ENCODE data around the gene RASL10A.

The RASL10A gene

GRCh38 chr22:29317827-29318454 lies 2.4 kb upstream of the RASL10A start:
- DNase-seq (ENCODE audit: low read depth) = no peak

GRCh38 chr22:29316141-29316828 lies 788 bp upstream of the RASL10A start:
- DNase-seq (ENCODE audit: low read depth) = no peak

DNA sequence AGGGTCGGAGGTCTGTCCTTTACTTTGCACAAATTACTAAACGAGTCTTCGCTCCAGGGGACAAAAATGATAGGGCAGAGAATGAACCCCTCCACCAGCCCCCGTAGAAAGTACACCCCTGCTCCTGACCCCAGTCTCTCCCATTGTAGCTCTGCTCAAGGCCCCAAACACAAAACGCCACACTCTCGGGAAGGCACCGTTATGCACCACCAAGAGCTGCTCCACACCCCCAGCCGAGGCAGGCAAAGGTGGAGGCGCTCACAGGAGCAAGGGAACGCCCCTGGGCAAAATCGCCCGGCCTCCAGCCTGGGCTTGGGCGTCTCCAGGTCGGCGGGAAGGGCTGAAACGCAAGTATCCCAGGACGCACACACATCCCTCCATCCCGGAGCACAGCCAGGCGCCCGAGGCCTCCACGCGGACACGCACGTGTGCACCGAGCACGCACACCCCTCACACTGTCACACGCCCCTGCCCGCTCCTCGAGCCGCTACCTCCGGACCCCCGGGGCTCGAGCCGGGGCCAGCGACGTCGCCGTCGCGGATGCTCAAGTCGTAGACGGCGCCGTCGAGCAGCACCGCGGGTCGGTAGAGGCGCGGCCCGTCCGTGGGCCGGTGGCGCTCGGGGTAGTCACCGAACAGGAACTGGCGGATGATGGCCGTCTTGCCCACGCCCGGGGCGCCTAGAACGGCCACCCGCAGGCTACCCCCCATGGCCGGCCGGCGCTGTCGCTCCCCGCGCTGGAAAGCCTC lies 786 bp downstream of the RASL10A start:
- DNase-seq (ENCODE audit: low read depth) = no peak

- DNase-seq (ENCODE audit: low read depth) = no peak
Measured at GRCh38 chr22:29313576-29314466, 1.7 kb downstream of the RASL10A start.

DNA sequence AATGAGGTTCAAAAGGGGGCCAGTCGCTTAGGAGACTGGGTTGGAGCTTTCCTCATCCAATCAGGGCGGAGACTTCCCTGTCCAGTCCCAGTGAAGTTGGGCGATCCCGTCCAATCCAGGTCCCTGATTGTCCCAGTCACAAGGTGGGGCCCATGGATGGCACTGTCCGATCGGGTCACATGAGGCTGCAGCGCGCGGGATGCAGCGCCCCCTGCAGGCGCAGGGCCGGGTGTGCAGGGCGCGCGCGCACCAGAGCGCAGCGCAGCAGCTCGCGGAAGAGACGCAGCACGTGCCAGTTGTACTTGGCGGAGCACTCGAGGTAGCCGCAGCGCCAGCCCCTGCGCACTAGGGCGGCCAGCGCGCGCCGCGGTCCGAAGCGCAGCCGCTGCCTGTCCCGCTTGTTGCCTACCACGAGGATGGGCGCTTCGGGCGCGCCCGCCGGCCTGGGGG lies 2.3 kb downstream of the RASL10A start:
- no peak for DNase-seq (ENCODE audit: low read depth)

GRCh38 chr22:29312218-29313125 lies 3.0 kb downstream of the RASL10A start:
- no peak for DNase-seq (ENCODE audit: low read depth)

DNA sequence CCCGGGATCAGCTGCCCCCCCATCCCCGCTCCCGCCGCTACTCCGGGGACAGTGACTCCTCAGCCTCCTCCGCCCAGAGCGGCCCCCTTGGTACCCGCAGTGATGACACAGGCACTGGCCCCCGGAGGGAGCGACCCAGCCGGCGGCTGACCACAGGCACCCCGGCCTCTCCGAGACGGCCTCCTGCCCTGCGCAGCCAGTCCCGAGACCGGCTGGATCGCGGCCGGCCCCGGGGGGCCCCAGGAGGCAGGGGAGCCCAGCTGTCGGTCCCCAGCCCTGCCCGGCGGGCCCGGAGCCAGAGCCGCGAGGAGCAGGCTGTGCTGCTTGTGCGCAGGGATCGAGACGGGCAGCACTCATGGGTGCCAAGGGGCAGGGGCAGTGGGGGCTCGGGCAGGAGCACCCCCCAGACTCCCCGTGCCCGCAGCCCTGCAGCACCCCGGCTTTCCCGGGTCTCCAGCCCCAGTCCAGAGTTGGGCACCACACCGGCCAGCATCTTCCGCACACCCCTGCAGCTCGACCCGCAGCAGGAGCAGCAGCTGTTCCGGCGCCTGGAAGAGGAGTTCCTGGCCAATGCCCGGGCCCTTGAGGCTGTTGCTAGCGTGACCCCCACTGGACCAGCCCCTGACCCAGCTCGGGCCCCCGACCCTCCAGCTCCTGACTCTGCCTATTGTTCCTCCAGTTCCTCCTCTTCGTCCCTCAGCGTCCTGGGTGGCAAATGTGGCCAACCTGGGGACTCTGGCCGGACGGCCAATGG lies 3.9 kb downstream of the RASL10A start:
- no peak for DNase-seq (ENCODE audit: low read depth)

DNA sequence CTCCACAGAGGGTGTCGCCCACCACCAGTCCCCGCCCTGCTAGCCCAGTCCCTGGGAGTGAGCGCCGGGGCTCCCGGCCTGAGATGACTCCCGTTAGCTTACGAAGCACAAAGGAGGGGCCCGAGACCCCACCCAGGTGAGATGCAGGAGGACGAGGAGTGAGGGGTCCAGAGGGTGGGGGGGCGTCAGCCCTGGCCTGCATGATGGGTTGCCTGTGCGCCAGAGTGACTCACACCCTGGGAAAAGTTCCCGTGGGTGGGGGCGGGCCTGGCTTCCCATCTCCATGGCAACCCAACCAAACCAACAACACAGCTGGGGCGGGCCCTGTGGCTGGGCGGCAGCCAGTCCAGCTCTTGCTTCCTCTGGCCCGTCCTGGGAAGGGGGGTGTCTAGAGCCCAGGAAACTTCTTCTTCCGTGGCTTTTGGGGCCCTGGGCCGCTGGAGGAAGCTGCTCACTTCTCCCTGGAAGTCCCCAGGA lies 4.6 kb downstream of the RASL10A start:
- peak; percentile 10 for DNase-seq (ENCODE audit: low read depth)

GRCh38 chr22:29310065-29310862 lies 5.2 kb downstream of the RASL10A start:
- no peak for DNase-seq (ENCODE audit: low read depth)

- DNase-seq (ENCODE audit: low read depth) = no peak
Measured at GRCh38 chr22:29309332-29310064, 6.0 kb downstream of the RASL10A start.

DNA sequence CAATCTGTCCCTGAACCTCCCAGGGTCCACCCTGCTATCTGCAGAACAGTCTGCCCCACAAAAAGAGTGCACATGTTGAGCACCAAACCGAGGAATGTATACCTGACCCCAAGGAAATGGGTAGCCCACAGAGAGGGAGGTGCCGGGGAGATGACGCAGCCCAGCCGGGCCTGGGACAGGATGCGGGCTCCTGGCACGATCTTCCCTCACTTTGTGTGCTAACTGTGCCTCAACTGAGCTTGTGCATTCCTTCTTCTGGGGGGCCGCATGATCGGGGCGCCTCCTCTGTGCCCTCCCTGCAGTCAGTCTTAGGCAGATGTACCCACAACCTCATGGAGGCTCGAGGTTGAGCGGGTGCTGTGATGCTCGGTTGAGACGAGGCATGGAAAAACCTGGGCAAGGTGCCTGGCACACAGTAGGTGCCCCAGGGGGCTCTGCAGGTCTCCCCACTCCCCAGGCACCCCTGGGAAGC lies 6.7 kb downstream of the RASL10A start:
- no peak for DNase-seq (ENCODE audit: low read depth)

DNA sequence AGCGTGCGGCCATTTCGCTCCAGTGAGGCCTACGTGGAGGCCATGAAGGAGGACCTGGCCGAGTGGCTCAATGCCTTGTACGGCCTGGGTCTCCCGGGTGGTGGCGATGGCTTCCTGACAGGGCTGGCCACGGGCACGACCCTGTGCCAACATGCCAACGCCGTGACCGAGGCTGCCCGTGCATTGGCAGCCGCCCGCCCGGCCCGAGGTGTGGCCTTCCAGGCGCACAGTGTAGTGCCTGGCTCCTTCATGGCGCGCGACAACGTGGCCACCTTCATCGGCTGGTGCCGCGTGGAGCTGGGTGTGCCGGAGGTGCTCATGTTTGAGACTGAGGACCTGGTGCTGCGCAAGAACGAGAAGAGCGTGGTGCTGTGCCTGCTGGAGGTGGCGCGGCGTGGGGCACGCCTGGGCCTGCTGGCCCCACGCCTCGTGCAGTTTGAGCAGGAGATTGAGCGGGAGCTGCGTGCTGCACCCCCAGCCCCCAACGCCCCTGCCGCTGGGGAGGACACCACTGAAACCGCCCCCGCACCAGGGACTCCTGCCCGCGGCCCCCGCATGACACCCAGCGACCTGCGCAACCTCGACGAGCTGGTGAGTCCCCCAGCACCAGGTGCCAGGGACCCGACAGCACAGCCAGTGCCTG lies 7.2 kb downstream of the RASL10A start:
- no peak for DNase-seq (ENCODE audit: low read depth)

DNA sequence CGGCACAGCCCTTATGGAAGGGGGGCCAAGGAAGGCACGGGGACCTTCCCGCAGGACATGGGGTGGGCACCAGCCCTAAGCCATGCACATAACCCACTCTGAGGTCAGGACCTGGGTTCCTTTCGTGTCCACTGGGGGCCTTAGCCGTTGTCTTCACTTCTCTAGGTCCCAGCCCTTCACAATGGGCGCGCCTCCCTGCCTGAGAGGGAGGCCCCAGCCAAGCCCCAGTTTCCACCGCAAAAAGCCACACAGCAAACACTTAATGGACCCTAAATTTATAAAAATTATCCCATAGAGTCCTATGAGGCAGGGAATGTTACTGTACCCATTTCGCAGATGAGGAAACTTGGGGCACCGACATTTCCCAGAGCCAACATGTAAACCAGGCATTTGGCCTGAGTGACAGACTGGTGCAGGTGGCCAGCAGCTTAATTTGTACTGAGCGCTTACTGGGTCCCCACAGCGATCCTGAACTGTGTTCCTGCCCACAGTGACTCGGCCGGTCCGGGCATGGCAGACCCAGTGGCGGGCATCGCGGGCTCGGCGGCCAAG lies 7.8 kb downstream of the RASL10A start:
- no peak for DNase-seq (ENCODE audit: low read depth)

DNA sequence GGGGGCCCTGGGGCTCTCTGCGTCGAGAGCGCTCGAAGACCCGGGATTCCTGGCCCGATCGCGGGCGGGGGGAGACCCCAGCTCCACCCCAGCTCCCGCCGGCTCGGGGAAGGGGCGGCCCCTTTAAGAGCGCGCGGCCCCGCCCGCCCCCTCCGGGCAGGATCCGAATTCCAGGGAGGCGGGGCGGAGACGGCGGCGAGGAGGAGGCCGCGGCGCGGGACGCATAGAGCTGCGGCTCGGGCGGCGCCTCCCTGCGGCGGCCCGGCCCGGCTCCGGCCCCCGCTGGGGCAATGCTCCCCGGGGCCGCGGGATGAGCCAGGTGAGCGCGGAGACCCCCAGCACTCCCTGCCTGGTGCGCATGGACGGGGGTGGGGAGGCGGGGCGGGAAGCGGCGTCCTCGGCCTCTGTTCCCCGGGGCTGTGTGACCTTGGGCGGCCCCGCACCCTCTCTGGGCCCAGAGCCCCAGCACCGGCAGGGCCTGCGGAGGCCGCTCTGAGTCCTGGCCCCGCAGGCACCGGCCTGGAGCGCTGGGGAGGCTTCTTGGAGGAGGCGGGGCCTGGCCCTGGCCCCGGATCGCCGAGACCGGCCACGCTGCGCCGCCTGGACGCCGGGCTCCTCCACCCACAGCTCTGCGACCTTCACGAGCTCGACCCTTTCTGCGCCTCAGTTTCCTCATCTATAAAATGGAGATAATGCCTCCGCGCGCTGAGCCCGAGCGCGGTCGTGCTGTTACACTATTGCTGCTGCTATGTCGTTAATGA lies 8.5 kb downstream of the RASL10A start:
- no peak for DNase-seq (ENCODE audit: low read depth)

DNA sequence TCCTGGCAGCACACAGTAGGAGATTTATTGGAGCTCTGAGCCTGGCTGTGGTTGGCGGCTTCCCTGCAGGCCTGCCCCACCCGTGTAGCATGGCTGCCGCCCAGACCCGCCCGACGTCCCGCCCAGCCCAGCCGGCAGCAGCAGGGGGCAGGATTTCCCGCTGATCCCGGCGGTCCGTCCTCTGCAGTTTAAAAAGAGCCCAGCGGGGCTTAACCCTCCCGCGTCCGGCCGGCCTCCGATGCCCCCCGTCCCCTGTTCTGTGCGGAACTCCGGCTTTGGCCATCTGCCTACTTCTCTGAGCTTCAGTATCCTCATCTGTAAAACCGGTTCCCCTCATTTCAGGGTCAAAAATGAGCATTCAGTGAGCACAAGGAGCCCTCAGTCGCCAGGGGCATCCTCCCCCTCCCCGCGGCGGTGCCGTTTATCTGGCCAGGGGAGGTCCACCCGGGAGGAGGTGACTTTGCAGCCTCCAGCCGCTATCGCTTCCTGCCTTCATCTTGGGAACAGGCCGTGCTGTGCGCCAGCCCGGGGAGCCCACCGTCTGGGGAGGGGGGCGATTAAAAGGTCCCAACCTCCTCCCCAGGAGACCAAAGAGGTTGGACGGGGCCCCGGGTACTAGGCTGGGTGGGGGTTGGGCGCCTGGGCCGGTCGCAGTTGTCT lies 9.2 kb downstream of the RASL10A start, which contains the start of gene GAS2L1:
TSS of gene GAS2L1 (plus strand) at position 476 of the 660 bp plus-strand sequence. CDS start 1,456 bp downstream, outside the sequence.
- DNase-seq (ENCODE audit: low read depth) = no peak

GRCh38 chr22:29305836-29306174 lies 9.7 kb downstream of the RASL10A start:
- no peak for DNase-seq (ENCODE audit: low read depth)

Measured in activated gamma-delta T cell treated with anti-CD3 and anti-CD28 coated beads, Interleukin-2, amount 50 U/mL, for 16 hours (primary cell).